Transverse colon (tissue), 4 donors: ENCODE data around the gene PPP3CA. TPM values are rescaled to one million over a fixed set of nuclear protein-coding genes. Genes with fewer than 3 reads are reported as not detected.

Experiments used
- DNase-seq: peaks from one replicate; pipeline ENCODE4 v3.0.0-alpha.2; 2019
- H3K27ac ChIP-seq, 4 donors: fragments of 200-600 bp; sonication (generic); 2 replicates each; pipeline ENCODE4 v1.5.1; 2016 to 2018; ENCODE audit warnings: inconsistent platforms in 4 of 4
- H3K27me3 ChIP-seq: fragments of 200-600 bp; sonication (generic); 2 replicates; pipeline ENCODE4 v1.5.1; 2017; ENCODE audit warnings: inconsistent platforms
- H3K36me3 ChIP-seq, 4 donors: fragments of 200-600 bp; sonication (generic); 2 replicates each; pipeline ENCODE4 v1.5.1; 2017 to 2019; ENCODE audit warnings: inconsistent platforms in 4 of 4
- H3K4me1 ChIP-seq, 4 donors: fragments of 200-600 bp; sonication (generic); 2 replicates each; pipeline ENCODE4 v1.5.1; 2017 to 2020; ENCODE audit warnings: inconsistent platforms in 4 of 4
- H3K4me3 ChIP-seq, 4 donors: fragments of 200-600 bp; sonication (generic); 1 replicate in 1 of 4; 2 replicates in 3 of 4; pipeline versions ENCODE4 v1.5.1 to v1.6.1; 2017 to 2019; ENCODE audit warnings: inconsistent platforms in 4 of 4
- H3K9me3 ChIP-seq, 2 donors: fragments of 200-600 bp; sonication (generic); 2 replicates each; pipeline ENCODE4 v1.5.1; 2017 to 2019; ENCODE audit warnings: inconsistent platforms in 2 of 2
- CTCF ChIP-seq, 5 experiments: fragments of 200-600 bp in 3 of 5; fragments of 450-650 bp in 2 of 5; sonication (generic) in 3 of 5; IDR thresholded peaks; 1 replicate in 2 of 5; 2 replicates in 3 of 5; pipeline ENCODE4 v1.5.1; 2016 to 2017; ENCODE audit warnings: antibody characterized with exemption in 5 of 5, inconsistent platforms in 3 of 5, mild to moderate bottlenecking in 2 of 5, moderate library complexity in 1 of 5
- EP300 ChIP-seq: sonication (generic); formaldehyde crosslinking; IDR thresholded peaks from one replicate; pipeline ENCODE4 v1.6.1; 2017; ENCODE audit warnings: antibody characterized with exemption, low read depth
- POLR2A ChIP-seq: fragments of 450-650 bp; IDR thresholded peaks from one replicate; pipeline ENCODE4 v1.6.1; 2016; ENCODE audit warnings: antibody characterized with exemption, mild to moderate bottlenecking, moderate library complexity
- POLR2AphosphoS5 ChIP-seq, 3 donors: sonication (generic); formaldehyde crosslinking; IDR thresholded peaks; one replicate each; pipeline ENCODE4 v1.6.1; 2016; ENCODE audit warnings: antibody characterized with exemption in 3 of 3
- WGBS, 2 donors: methylation state at CpG; one replicate each; pipeline ENCODE4 v1.1.5; 2018; ENCODE audit warnings: low coverage in 1 of 2; 5-methylcytosine and 5-hydroxymethylcytosine counted together
- in situ Hi-C, 4 donors: fragments of 200-750 bp; cut with MboI; loops; one replicate each; pipeline versions ENCODE4 v1.15.0 to v1.15.1; 2017; ENCODE audit warnings: low sequenced_read_pairs in 3 of 4, low pct_ligation_motif_present in 1 of 4, low pct_unique_long_range_greater_than_20kb in 1 of 4
- intact Hi-C: fragments of 100-400 bp; cut with DNase I; formaldehyde crosslinking; loops from one replicate; pipeline ENCODE4 v1.15.1; 2023; ENCODE audit warnings: low total_unique reads
- total RNA-seq, 4 donors: library from RNA; depleted of rRNA; stranded (reverse); fragments of >200 nt; gene quantifications; one replicate each; pipeline ENCODE4 v1.1.0, GENCODE V29; 2016

PPP3CA gene
- total RNA-seq, 4 donors from 2014 or later, result 29.2 to 50.7 (median 37.7) TPM

GRCh38 chr4:101076032-101076431, 271.3 kb downstream of the PPP3CA start:
- Histone ChIP-seq H3K36me3 (no peaks in the 10 kb centered on the region), H3K27ac (no peak overlapping the region), H3K4me3 (no peak overlapping the region), H3K9me3 (no peaks in the 10 kb centered on the region), H3K27me3 (no peaks in the 10 kb centered on the region), H3K4me1 (no peaks in the 10 kb centered on the region)
- intact Hi-C loops (no loop called here), in situ Hi-C loops (no loop called here)
- WGBS, 2 donors, result 45 to 67% methylated on average over 1 of the region's 1 CpG
- TF ChIP-seq CTCF (IDR thresholded peaks at IDR 0.05) (no peak), POLR2AphosphoS5 (IDR thresholded peaks at IDR 0.05) (no peak), POLR2A (no peak), EP300 (no peak)
- no peak for DNase-seq

DNA sequence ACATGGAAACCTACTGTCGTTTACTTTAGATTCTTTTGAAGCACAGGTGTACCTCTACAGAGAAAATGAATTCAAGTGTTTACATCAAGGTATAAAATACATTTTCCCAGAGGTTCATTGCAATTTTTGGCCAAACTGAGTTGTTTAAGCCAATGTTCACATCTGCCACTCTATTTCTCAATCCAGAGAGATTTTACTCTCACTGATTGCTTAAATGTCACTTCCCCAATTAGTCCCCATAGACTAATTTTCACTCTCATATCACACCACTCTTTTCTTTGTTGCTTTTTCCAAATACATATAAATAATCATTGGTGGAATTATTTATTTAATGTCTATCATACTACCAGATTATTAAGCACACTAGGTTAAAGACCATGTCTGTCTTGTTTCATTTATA, 271.8 kb downstream of the PPP3CA start:
- 91 to 92% methylated on average over 1 of the region's 1 CpG for WGBS, 2 donors
- in situ Hi-C loops, result no loop called here
- H3K4me1 ChIP-seq, result no peaks in the 10 kb centered on the region

DNA sequence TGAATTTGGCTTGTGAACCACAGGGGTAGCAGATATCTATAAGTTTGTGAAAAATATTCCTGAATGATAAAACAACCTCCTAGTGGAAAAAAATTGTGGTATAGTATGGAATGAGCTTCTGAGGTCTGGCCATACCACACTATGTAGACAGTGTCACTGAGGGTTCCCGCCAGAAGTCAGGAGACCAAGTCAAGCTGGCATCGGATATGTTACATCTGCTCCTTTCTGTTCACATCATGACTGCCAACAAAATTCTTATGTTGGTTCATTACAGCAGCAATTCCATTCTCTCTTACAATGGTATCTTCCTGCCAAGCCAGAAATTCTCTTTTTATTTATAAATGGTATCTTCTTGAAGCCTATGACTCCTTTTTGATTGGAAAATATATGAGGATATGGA, 273.0 kb downstream of the PPP3CA start:
- no peaks in the 10 kb centered on the region for H3K27me3 ChIP-seq
- H3K27ac ChIP-seq, result no peak overlapping the region
- WGBS, 2 donors, result 98 to 100% methylated on average over 2 of the region's 2 CpGs
- TF ChIP-seq POLR2A (no peak), POLR2AphosphoS5 (IDR thresholded peaks at IDR 0.05) (no peak), EP300 (no peak), CTCF (IDR thresholded peaks at IDR 0.05) (no peak)
- no peaks in the 10 kb centered on the region for H3K4me1 ChIP-seq
- DNase-seq, result no peak
- in situ Hi-C loops (no loop called here), intact Hi-C loops (no loop called here)
- H3K36me3 ChIP-seq, result no peaks in the 10 kb centered on the region
- H3K4me3 ChIP-seq, result no peak overlapping the region
- H3K9me3 ChIP-seq, result no peaks in the 10 kb centered on the region

More for the DNA sequence above, 271.8 kb downstream of the PPP3CA start:
- no peak for DNase-seq
- TF ChIP-seq CTCF (IDR thresholded peaks at IDR 0.05) (no peak), EP300 (no peak), POLR2A (no peak)
- Histone ChIP-seq H3K36me3 (no peaks in the 10 kb centered on the region), H3K4me3 (no peak overlapping the region), H3K27me3 (no peaks in the 10 kb centered on the region), H3K9me3 (no peaks in the 10 kb centered on the region), H3K27ac (no peak overlapping the region)
- intact Hi-C loops, result no loop called here

- no peaks in the 10 kb centered on the region for H3K4me1 ChIP-seq
- 97 to 100% methylated on average over 1 of the region's 1 CpG for WGBS, 2 donors
- TF ChIP-seq EP300, result no peak
- no peak for TF ChIP-seq POLR2A
- no peak for TF ChIP-seq POLR2AphosphoS5 (IDR thresholded peaks at IDR 0.05)
- TF ChIP-seq CTCF (IDR thresholded peaks at IDR 0.05), result no peak
- no peaks in the 10 kb centered on the region for H3K27me3 ChIP-seq
- H3K9me3 ChIP-seq, result no peaks in the 10 kb centered on the region
- in situ Hi-C loops, result no loop called here
- intact Hi-C loops, result no loop called here
- H3K36me3 ChIP-seq, result no peaks in the 10 kb centered on the region
- no peak overlapping the region for H3K4me3 ChIP-seq
- DNase-seq, result no peak
- no peak overlapping the region for H3K27ac ChIP-seq
Observed at GRCh38 chr4:101071241-101071640, 276.1 kb downstream of the PPP3CA start.
